GM21367 (cell line): ENCODE data around the gene PTDSS2.
"Not testable (repeated sequence)": the region's sequence is repeated elsewhere in the genome, so short reads cannot be mapped to it uniquely, and the experiment has no call there.

Source experiments
- ATAC-seq: cut with Tn5 transposase; IDR thresholded peaks from one replicate; pipeline ENCODE4 v1.9.1; 2021; ENCODE audit not compliant: unreplicated experiment

The PTDSS2 gene

DNA sequence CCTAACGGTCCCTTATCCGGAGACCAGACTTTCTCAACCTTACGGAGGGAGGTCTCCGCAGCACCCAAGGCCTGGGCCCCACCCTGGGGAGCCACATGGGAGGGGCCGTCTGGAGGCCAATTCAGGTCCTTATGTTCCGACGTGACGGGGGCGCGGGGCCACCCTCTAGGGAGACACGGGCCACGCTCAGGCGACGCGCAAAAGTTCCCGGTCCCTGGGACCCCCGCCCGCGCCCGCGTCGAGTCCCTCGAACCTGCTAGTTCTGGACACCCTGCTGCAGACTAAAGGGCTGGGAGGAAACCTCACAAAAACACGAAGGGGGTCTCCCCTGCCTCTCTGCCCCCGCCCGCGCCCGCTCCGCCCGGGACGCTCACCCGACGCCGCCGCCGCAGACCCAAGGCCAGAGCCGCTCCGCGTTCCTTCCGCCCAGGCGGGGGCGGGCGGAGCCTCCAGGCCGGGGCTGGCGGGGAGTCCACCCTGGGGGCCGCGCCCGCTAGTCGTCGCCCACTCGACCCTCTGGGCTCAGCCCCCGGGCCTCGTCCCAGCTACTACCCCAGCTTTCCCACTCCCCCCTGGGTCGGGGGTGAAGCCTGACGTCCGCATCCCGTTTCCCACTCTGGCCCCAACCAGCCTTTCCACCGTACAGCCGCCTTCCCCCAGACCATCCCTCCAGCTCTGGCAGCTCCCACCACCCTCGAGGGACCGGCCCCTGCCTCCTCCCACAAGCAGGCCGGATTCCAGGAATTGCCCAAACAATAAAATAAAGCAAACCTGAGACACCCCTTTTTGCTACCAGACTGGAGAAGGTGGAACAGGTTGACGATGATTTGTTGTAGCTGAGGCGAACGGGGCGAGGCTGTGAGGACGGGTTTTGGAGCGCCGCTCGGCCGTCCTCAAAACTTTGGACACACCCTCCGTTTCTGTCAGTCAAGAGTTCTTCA lies 54.2 kb downstream of the PTDSS2 start:
- ATAC-seq, result no peak

GRCh38 chr11:504994-505344 lies 54.9 kb downstream of the PTDSS2 start:
- no peak for ATAC-seq

GRCh38 chr11:506238-506994 lies 56.3 kb downstream of the PTDSS2 start:
- peak; percentile 63 for ATAC-seq

- peak; percentile 36 for ATAC-seq
Observed at GRCh38 chr11:506995-507726, 57.1 kb downstream of the PTDSS2 start, which contains the start of gene RNH1. Gene RNH1 (minus strand): TSS chr11:507242. CDS start chr11:502162, 5,080 bp downstream.

DNA sequence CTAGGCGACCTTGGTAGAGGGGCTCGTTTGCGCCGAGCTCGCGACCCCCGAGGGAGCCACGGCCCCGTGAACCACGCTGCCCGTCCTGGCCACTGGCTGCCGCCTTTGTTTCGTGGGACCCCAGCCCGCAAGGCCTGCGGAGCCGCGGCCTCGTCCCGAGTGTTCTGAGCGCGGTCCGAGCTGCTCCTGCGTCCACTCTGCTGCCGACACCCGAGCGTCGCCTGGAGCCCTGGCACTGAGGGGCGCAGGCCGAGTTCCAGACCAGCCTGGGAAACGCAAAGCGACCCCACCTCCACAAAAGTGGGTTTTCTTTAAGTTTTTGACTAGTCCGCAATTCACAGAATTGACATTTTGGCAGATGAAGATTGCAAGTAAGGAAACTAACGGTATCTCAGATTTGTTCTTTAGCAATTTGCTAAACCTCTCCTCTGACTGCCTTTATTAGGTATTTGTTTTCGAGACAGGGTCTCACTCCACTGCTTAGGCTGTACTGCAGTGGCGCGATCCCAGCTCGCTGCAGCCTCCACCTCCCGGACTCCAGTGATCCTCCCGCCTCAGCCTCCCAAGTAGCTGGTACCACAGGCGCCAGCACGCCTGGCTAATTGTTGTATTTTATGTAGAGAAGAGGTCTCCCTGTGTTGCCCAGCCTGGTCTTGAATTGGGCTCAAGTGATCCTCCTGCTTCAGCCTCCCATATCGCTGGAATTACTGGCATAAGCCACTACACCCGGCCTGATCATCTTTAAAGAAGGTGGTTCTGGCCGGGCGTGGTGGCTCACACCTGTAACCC lies 57.8 kb downstream of the PTDSS2 start:
- no peak for ATAC-seq

DNA sequence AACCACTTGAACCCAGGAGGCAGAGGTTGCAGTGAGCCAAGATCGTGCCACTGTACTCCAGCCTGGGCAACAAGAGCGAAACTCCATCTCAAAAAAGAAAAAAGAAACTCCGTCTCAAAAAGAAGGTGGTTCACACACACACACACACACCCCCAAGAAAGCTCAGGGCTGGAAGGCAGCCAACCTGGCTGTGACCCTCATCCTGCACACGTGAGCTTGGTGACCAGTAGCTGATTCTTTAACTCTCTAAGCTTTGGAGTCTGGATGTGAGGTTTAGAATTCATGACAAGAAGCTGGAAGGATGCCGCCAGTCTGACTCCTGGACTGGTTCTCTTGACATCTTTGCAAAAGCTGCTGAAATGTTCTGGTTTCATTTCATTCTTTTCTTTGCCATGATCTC lies 58.9 kb downstream of the PTDSS2 start:
- no peak for ATAC-seq

- ATAC-seq, result no peak
Observed at GRCh38 chr11:512761-513595, 62.9 kb downstream of the PTDSS2 start.

DNA sequence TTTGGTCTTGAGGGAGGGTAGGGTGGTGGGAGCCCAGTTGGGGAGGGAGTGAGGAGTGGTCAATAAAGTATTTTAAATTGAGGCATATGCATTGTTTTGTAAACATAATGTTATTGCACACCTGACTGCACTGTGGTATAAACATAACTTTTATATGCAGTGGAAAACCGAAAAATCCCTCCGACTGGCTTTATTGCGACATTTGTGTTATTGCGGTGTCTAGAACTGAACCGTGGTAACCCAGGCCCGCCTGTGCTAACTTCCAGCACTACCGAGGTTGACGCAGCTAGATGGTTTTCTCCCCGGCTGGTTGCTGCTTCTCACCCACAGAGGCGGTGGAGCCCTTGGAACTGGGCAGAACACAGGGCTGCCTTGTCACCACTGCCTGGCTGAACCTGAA lies 64.5 kb downstream of the PTDSS2 start:
- no peak for ATAC-seq

DNA sequence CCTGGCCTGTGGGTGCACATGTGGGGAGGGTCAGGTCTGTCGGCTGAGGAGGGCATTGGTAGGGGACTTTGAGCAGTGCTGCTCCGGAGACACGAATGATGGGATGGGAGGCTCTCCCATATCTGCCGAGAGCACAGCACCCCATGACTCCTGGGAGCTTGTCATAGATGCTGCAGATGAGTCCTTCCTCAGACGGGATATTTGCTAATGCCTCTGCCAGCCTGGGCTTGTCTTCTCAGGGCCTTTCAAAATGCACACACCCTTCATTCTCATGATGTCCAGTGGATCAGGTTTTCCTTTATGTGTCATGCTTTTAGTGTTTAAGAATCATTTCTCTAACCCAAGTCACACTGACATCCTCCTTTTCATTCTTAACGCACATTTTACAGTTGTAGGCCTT lies 65.1 kb downstream of the PTDSS2 start:
- no peak for ATAC-seq

DNA sequence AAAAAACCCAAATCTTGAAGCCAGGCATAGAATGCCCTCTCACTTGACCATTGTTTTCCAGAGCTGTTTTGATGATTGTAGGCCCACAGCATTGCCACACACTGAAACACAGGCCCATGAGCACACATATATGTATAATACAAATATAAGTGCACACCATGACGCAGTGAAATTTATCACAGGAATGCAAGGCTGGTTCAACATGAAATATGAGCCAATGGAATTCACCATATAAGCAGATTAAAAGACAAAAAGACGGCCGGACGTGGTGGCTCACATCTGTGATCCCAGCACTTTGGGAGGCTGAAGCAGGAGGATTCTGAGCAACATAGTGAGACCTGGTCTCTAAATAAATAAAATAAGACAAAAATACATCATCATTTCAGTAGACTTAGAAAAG lies 66.3 kb downstream of the PTDSS2 start:
- ATAC-seq, result no peak

DNA sequence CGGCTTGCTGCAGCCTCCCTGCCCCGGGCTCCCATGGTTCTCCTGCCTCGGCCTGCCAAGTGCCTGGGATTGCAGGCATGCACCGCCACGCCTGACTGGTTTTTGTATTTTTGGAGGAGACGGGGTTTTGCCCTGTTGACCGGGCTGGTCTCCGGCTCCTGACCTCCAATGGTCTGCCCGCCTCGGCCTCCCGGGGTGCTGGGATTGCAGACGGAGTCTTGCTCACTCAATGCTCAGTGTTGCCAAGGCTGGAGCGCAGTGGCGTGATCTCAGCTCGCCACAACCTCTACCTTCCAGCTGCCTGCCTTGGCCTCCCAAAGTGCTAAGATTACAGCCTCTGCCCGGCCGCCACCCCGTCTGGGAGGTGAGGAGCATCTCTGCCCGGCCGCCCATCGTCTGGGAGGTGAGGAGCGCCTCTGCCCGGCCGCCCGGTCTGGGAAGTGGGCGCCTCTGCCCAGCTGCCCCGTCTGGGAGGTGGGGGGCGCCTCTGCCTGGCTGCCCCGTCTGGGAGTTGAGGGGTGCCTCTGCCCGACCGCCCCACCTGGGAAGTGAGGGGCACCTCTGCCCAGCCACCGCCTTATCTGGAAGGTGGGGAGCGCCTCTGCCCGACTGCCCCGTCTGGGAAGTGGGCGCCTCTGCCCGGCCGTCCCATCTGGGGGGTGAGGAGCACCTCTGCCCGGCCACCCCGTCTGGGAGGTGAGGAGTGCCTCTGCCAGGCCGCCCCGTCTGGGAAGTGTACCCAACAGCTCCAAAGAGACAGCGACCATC lies 67.0 kb downstream of the PTDSS2 start:
- ATAC-seq, result not testable (repeated sequence)

DNA sequence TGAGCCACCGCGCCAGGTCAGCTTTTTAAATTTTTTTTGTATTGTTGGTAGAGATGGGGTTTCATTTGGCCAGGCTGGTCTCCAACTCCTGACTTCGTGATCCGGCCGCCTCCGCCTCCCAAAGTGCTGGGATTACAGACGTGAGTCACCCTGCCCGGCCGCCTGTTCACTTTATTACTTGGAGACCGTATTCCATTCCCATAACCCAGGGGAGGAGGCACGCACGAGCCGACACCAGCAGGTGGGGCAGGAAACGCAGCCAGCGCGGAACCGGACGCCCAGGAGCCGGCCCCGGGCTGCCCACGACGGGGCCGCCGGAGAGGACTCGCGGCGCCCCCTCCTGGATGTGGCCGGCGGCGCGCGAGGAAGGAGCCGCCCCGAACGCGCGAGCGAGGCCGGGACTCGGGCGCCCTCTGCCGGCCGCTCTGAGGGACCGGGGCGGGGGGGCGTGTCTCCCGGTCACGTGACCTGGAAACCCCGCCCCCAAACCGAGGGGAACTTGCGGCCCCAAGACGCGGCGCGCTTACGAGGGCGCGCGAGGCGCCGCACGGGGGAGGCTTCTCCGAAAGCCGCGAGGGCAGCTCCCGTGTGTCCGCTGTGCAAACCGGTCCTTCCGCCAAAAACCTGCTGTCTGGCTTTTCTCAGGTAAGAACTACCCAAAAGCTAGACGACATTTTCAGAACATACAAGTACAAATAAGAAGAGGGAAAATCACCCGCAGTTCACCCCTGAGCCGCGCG lies 68.6 kb downstream of the PTDSS2 start:
- ATAC-seq, result peak; percentile 80

DNA sequence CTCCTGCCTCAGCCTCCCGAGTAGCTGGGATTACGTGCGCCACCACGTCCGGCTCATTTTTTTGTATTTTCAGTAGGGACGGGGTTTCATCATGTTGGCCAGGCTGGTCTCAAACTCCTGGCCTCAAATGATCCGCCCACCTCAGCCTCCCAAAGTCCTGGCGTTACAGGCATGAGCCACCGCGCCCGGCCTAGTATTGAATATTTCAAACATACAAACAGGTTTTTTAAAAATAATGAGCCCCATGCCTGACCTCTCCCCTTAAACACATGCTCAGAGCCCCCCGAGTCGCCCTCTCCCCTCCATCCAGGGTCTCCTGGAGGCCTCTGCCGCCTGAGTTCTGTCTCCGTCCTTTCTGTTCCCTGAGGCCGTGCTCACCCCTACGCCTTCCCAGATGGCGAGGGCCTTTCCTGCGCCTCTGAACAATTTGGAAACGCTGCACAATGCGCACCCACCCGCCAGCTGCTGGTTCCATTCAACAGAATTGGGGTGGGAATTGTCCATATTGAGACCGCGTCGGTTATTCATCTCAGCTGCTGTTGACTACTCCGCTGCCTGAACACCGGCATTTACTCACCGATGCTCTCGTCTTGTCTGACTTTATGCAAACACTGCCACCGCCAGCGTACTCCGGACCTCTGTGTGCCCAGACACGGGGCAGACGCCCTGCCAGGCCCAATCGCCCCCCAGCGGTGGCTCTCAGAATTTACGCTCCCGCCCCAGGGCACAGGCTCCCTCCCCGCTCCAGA lies 70.5 kb downstream of the PTDSS2 start:
- ATAC-seq, result no peak

DNA sequence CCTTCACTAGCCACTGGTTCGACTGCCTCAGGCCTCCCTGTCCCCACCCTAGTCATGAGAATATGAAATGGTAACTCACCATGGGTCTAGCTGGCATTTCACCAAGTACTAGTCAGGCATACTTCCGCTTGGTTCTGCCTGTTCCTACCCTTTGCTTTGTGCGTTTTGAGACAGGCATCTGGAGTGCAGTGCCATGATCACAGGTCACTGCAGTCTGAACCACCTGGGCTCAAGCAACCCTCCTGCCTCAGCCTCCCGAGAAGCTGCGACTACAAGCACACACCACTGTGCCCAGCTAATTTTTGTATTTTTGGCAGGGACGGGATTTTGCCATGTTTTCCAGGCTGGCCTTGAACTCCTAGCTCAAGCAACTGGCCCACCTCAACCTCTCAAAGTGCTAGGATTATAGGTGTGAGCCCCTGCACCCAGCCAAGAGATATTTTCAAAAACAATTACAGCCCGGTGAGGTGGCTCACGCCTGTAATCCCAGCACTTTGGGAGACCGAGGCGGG lies 71.2 kb downstream of the PTDSS2 start:
- ATAC-seq, result no peak

- ATAC-seq, result no peak
Observed at GRCh38 chr11:526192-526591, 76.1 kb downstream of the PTDSS2 start.

DNA sequence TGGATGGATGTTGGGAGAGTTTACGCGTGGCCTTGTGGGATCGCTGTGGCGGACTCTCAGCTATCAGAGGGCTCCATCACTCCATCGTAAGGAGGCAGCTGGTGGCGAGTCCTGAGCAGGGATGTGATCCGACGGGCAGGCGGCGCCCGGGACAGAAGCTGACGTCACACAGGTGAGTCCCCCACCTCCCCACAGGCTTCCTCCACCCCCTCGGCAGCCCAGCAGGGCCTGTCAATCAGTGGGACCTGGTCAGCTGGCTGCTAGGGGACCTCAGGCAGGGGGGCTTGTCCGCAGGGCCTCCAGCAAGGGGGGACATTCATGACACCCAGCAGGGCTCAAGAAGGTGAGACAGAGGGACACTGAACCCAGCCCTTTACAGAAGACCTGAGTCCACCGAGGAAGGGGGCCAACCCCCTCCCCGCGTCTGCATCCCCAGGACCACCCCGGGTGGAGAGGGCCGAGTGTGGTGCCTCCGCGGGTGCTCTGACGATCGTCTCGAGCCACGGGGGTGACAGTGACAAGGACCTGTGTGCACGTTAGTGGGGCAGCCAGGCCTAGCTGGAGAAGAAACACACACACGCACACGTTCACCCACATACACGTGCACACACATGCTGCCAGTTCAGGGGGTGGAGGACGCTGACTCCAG lies 78.2 kb downstream of the PTDSS2 start:
- ATAC-seq, result no peak
